A172 (cell line): ENCODE data around the gene CENPVL1. TPM values are rescaled to one million over a fixed set of nuclear protein-coding genes. Genes with fewer than 3 reads are reported as not detected.

Experiments
- total RNA-seq: library from RNA; depleted of rRNA; stranded (reverse); fragments of >200 nt; shearing (Covaris generic); gene quantifications from 2 replicates; pipeline ENCODE4 v1.2.3, GENCODE V29; 2014; rRNA removed

CENPVL1 gene
- total RNA-seq, 1 experiment from 2014 or later = not detected

Other genes starting within 250 kb of the CENPVL1 start
- not detected in 2 replicates for gene NUDT11, start 213.9 kb upstream of the CENPVL1 start, total RNA-seq
- not detected in 2 replicates for gene CENPVL3, start 91.6 kb upstream of the CENPVL1 start, total RNA-seq
- gene CENPVL2, start 27.7 kb upstream of the CENPVL1 start, total RNA-seq = not detected in 2 replicates
- 7.3 and 8.7 TPM in 2 replicates for gene GSPT2, start 32.9 kb downstream of the CENPVL1 start, total RNA-seq
- gene MAGED1, start 183.1 kb downstream of the CENPVL1 start, total RNA-seq = 98.9 and 110 TPM in 2 replicates